Hepatocyte (in vitro differentiated cells): ENCODE data around the gene TGFB3.

Experiments
- EZH2 ChIP-seq: fragments of 200-600 bp; sonication (generic); IDR thresholded peaks from 2 replicates; pipeline ENCODE4 v1.6.1; 2016; ENCODE audit warnings: antibody characterized with exemption, mild to moderate bottlenecking, borderline replicate concordance
- TF ChIP-seq, protein P1 (sequence below): fragments of 200-600 bp; sonication (generic); IDR thresholded peaks from 2 replicates; pipeline ENCODE4 v1.5.1; 2016; ENCODE audit warnings: antibody characterized with exemption, mild to moderate bottlenecking; ENCODE audit not compliant: poor library complexity

DNA sequence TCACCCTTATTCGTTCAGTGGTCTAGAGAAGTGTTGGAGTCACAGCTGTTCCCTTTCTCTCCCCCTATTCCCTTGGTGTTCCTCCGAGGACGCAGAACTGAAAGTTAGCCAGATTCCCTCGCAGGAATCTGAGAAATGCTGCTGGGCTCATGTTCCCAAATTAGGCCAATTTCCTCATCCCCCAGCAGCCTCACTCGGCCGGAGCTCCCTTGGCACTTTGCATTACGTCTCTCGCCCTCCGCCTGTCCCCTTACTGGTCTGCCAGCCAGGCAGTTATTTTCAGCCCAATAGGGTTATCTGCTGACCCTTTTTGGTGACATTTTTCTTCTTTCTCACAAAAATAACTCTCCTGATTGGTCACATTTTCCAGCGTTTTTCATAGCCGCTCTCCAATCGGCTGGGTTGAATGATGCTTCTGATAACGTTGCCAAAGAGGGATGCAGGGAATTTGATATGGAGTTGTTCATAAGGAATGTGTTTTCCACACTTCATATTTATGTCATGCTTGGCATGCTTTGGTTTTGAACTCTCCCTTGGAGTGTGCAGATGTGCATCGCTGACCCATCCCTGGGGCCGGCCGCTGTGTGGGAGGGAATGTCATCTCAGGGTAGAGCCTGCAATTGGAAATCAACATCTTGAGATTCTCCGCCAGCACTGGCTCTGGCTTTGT, 13.7 kb upstream of the TGFB3 start:
- TF ChIP-seq, protein P1, sequence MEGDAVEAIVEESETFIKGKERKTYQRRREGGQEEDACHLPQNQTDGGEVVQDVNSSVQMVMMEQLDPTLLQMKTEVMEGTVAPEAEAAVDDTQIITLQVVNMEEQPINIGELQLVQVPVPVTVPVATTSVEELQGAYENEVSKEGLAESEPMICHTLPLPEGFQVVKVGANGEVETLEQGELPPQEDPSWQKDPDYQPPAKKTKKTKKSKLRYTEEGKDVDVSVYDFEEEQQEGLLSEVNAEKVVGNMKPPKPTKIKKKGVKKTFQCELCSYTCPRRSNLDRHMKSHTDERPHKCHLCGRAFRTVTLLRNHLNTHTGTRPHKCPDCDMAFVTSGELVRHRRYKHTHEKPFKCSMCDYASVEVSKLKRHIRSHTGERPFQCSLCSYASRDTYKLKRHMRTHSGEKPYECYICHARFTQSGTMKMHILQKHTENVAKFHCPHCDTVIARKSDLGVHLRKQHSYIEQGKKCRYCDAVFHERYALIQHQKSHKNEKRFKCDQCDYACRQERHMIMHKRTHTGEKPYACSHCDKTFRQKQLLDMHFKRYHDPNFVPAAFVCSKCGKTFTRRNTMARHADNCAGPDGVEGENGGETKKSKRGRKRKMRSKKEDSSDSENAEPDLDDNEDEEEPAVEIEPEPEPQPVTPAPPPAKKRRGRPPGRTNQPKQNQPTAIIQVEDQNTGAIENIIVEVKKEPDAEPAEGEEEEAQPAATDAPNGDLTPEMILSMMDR: no peak
- TF ChIP-seq EZH2: no peak
